H1 (cell line): Measurements from ENCODE around the gene WBP1L.
"Not testable (repeated sequence)": the region's sequence is repeated elsewhere in the genome, so short reads cannot be mapped to it uniquely, and the experiment has no call there.

ENCODE experiments used
- ASH2L ChIP-seq: fragments of 200-600, 300-600 bp; sonication (generic); IDR thresholded peaks from one replicate; pipeline ENCODE4 v1.7.1; 2017; ENCODE audit warnings: low read length
- CREB1 ChIP-seq: IDR thresholded peaks from 2 replicates; pipeline ENCODE4 v1.6.1; 2012; ENCODE audit warnings: inconsistent platforms
- EZH2 ChIP-seq: fragments of 200-600 bp; sonication (generic); IDR thresholded peaks from 2 replicates; pipeline ENCODE4 v1.7.1; 2012; ENCODE audit warnings: low read depth, mild to moderate bottlenecking, moderate library complexity, low read length, inconsistent platforms; ENCODE audit not compliant: severe bottlenecking
- POLR2A ChIP-seq, 2 experiments: IDR thresholded peaks; 1 replicate in 1 of 2; 2 replicates in 1 of 2; pipeline ENCODE4 v1.6.1; 2011; ENCODE audit warnings: low read depth in 2 of 2, low read length in 2 of 2, mild to moderate bottlenecking in 2 of 2; ENCODE audit errors: control extremely low read depth in 1 of 2
- POLR2AphosphoS5 ChIP-seq: IDR thresholded peaks from 2 replicates; pipeline ENCODE4 v1.6.1; 2011; ENCODE audit warnings: low read depth, low read length
- SIX5 ChIP-seq: IDR thresholded peaks from 2 replicates; pipeline ENCODE4 v1.6.1; 2011; ENCODE audit warnings: mild to moderate bottlenecking, low read depth, low read length

DNA sequence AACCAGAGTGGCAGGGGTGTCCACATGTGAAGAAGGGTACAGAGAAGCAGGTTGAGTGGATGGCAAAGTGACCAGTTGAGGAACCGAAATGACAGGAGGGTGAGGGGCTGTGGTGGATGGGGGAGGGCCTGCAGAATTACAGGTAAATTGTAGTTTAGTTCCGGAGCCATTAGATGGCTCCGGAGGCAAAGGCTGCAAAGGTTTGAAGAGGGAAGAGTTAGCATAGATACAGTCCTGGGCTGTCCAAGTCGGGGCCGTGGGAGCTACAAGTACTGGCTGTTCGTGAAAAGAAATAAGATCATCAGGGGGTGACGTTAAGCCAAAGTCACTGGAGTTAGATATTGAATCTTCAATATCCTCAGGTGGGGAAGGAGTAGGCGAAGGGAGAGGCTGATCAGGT, 99.4 kb downstream of the WBP1L start:
- TF ChIP-seq CREB1; EZH2; POLR2A (IDR thresholded peaks at IDR 0.05; ENCODE audit: control extremely low read depth in 1 of 2, low read depth in 2 of 2, low read length in 2 of 2); POLR2AphosphoS5; SIX5; ASH2L: not testable (repeated sequence)
